Measurements from ENCODE around the gene SETBP1.

- TF ChIP-seq ETS1 (CRISPR knock-in tag; IDR thresholded peaks at IDR 0.05) = no peak
- TF ChIP-seq CTCF (CRISPR knock-in tag; IDR thresholded peaks at IDR 0.05) = no peak
- TF ChIP-seq POLR2AphosphoS2 (IDR thresholded peaks at IDR 0.05; ENCODE audit: low read depth, low read length) = no peak
- TF ChIP-seq EP300 (IDR thresholded peaks at IDR 0.05; ENCODE audit: low read depth in 2 of 2, low read length in 2 of 2) = no peak
- TF ChIP-seq EP300 (CRISPR knock-in tag; IDR thresholded peaks at IDR 0.05; ENCODE audit: borderline replicate concordance) = no peak
- TF ChIP-seq MEIS1 (CRISPR knock-in tag; IDR thresholded peaks at IDR 0.05; ENCODE audit: borderline replicate concordance) = no peak
- no peak for TF ChIP-seq ZBTB7A (CRISPR knock-in tag; IDR thresholded peaks at IDR 0.05)
- no peak for TF ChIP-seq POLR2A (IDR thresholded peaks at IDR 0.05; ENCODE audit: insufficient read depth in 1 of 2, low read depth in 2 of 2, low read length in 2 of 2)
- TF ChIP-seq ZNF615 (CRISPR knock-in tag; IDR thresholded peaks at IDR 0.05; ENCODE audit: borderline replicate concordance) = no peak
- no peak for TF ChIP-seq PPARG (CRISPR knock-in tag; conservative IDR thresholded peaks at IDR 0.05)
- TF ChIP-seq MAX (IDR thresholded peaks at IDR 0.05) = no peak
- TF ChIP-seq PHF20 (CRISPR knock-in tag; IDR thresholded peaks at IDR 0.05) = no peak
- TF ChIP-seq ZNF670 (CRISPR knock-in tag; IDR thresholded peaks at IDR 0.05; ENCODE audit: borderline replicate concordance) = no peak
- TF ChIP-seq CHD2 (IDR thresholded peaks at IDR 0.05; ENCODE audit: low read depth, low read length) = no peak
Measured at GRCh38 chr18:44856157-44856556, 175.5 kb downstream of the SETBP1 start.
